B cell (primary cell): ENCODE data around the gene CLEC11A. TPM values are rescaled to one million over a fixed set of nuclear protein-coding genes. Genes with fewer than 3 reads are reported as not detected.

ENCODE experiments used
- ATAC-seq: fragments of 200-7000 bp; cut with Tn5 transposase; one replicate; pipeline ENCODE4 v1.10.0; 2021; ENCODE audit warnings: low read depth, mild to moderate bottlenecking, moderate number of reproducible peaks, moderate library complexity
- CTCF ChIA-PET: fragments of 350-600 bp; sonication (Branson Sonifier 250); formaldehyde crosslinking; loops from one replicate; lab custom pipeline; 2021; ENCODE audit warnings: antibody characterized with exemption, inconsistent platforms; lab: Charles Lee
- POLR2A ChIA-PET: fragments of 350-600 bp; sonication (Branson Sonifier 250); formaldehyde crosslinking; loops from one replicate; lab custom pipeline; 2021; ENCODE audit warnings: antibody characterized with exemption; lab: Charles Lee
- DNase-seq: peaks from one replicate; pipeline ENCODE4 v3.0.0; 2013
- H2AFZ ChIP-seq: 2 replicates; pipeline ENCODE4 v1.6.1; 2012; ENCODE audit warnings: mild to moderate bottlenecking, low read depth, low read length; ENCODE audit not compliant: insufficient read depth, poor library complexity, severe bottlenecking
- H3K27ac ChIP-seq, 2 donors: 1 replicate in 1 of 2; 2 replicates in 1 of 2; pipeline ENCODE4 v1.5.1; 2012 to 2013; ENCODE audit warnings: low read length in 2 of 2, mild to moderate bottlenecking in 2 of 2, moderate library complexity in 1 of 2
- H3K27me3 ChIP-seq, 4 experiments: fragments of 200-600 bp in 1 of 4; sonication (generic) in 1 of 4; replicated peaks in 1 of 4; 1 replicate in 2 of 4; 2 replicates in 2 of 4; pipeline versions ENCODE4 v1.6.1 to v1.7.0; 2013 to 2016; ENCODE audit warnings: low read length in 3 of 4, mild to moderate bottlenecking in 2 of 4, mixed read lengths in 1 of 4, moderate library complexity in 1 of 4; ENCODE audit not compliant: insufficient read depth in 4 of 4, control insufficient read depth in 3 of 4; ENCODE audit errors: control extremely low read depth in 1 of 4
- H3K36me3 ChIP-seq, 2 experiments: replicated peaks in 1 of 2; 1 replicate in 1 of 2; 2 replicates in 1 of 2; pipeline versions ENCODE4 v1.6.1 to v1.7.1; 2013; ENCODE audit warnings: low read length in 1 of 2; ENCODE audit not compliant: insufficient read depth in 2 of 2, control insufficient read depth in 1 of 2; ENCODE audit errors: control extremely low read depth in 1 of 2, extremely low read depth in 1 of 2
- H3K4me1 ChIP-seq, 2 donors: fragments of 200-600 bp in 1 of 2; sonication (generic) in 1 of 2; 1 replicate in 1 of 2; 2 replicates in 1 of 2; pipeline versions ENCODE4 v1.5.1 to v1.6.1; 2013 to 2017; ENCODE audit warnings: low read length in 2 of 2; ENCODE audit not compliant: control insufficient read depth in 2 of 2, insufficient read depth in 2 of 2
- H3K4me2 ChIP-seq: replicated peaks from 2 replicates; pipeline ENCODE3; 2012; ENCODE audit warnings: mild to moderate bottlenecking, low read depth, low read length; ENCODE audit not compliant: poor library complexity, severe bottlenecking
- H3K4me3 ChIP-seq, 5 experiments: fragments of 200-600 bp in 1 of 5; sonication (generic) in 1 of 5; 1 replicate in 3 of 5; 2 replicates in 2 of 5; pipeline versions ENCODE4 v1.5.1 to v1.7.0; 2011 to 2016; ENCODE audit warnings: low read length in 4 of 5, mild to moderate bottlenecking in 4 of 5, low read depth in 2 of 5, control low read depth in 1 of 5, moderate library complexity in 1 of 5; ENCODE audit not compliant: insufficient read depth in 1 of 5; ENCODE audit errors: control extremely low read depth in 1 of 5, extremely low read depth in 1 of 5
- H3K79me2 ChIP-seq: fragments of 200-600 bp; sonication (generic); one replicate; pipeline ENCODE4 v1.6.0; 2016; ENCODE audit warnings: low read length; ENCODE audit not compliant: control insufficient read depth, insufficient read depth
- H3K9ac ChIP-seq: fragments of 200-600 bp; sonication (generic); 2 replicates; pipeline ENCODE4 v1.6.1; 2017; ENCODE audit warnings: mild to moderate bottlenecking, low read length, moderate library complexity
- H3K9me3 ChIP-seq, 3 donors: one replicate each; pipeline versions ENCODE4 v1.6.1 to v1.7.1; 2013; ENCODE audit warnings: low read length in 2 of 3; ENCODE audit not compliant: control insufficient read depth in 2 of 3, insufficient read depth in 1 of 3; ENCODE audit errors: control extremely low read depth in 1 of 3
- H4K20me1 ChIP-seq: 2 replicates; pipeline ENCODE4 v1.6.0; 2012; ENCODE audit warnings: mild to moderate bottlenecking, low read length; ENCODE audit not compliant: insufficient read depth, control insufficient read depth, poor library complexity, severe bottlenecking
- H3K27ac Mint-ChIP-seq: one replicate; pipeline ENCODE4 v1.8.0; 2021; ENCODE audit warnings: mixed read lengths
- H3K27me3 Mint-ChIP-seq: one replicate; pipeline ENCODE4 v1.8.0; 2021; ENCODE audit warnings: mixed read lengths
- H3K4me1 Mint-ChIP-seq: one replicate; pipeline ENCODE4 v1.8.0; 2021; ENCODE audit warnings: mixed read lengths
- H3K4me3 Mint-ChIP-seq: one replicate; pipeline ENCODE4 v1.8.0; 2021; ENCODE audit warnings: mixed read lengths
- H3K9me3 Mint-ChIP-seq: one replicate; pipeline ENCODE4 v1.8.0; 2022; ENCODE audit warnings: mixed read lengths; ENCODE audit not compliant: insufficient read depth
- EZH2 ChIP-seq: IDR thresholded peaks from 2 replicates; pipeline ENCODE4 v1.6.1; 2012; ENCODE audit warnings: borderline replicate concordance, low read depth, mild to moderate bottlenecking, moderate library complexity, low read length; ENCODE audit not compliant: insufficient read depth, poor library complexity, severe bottlenecking
- WGBS: methylation state at CpG from one replicate; pipeline ENCODE4 v1.1.5; 2013; ENCODE audit warnings: missing lambda C conversion rate; ENCODE audit not compliant: insufficient coverage; 5-methylcytosine and 5-hydroxymethylcytosine counted together
- intact Hi-C: fragments of 100-400 bp; cut with micrococcal nuclease; formaldehyde crosslinking; loops from one replicate; pipeline ENCODE4 v1.10.0; 2022
- polyA plus RNA-seq: library from polyadenylated mRNA; depleted of rRNA; stranded (reverse); fragments of >200 nt; gene quantifications from 2 replicates; pipeline ENCODE4 v1.2.3, GENCODE V29; 2012
- total RNA-seq, 2 donors: library from RNA; stranded (reverse); fragments of 120-200 nt in 1 of 2; gene quantifications; 1 replicate in 1 of 2; 2 replicates in 1 of 2; pipeline versions ENCODE4 v1.2.3 to v1.2.4, GENCODE V29; 2013 to 2022
- TF ChIP-seq, protein P1 (sequence below): fragments of 200-600 bp; IDR thresholded peaks from one replicate; pipeline ENCODE4 v1.8.0; 2022; ENCODE audit warnings: antibody characterized with exemption, mild to moderate bottlenecking

CLEC11A gene
- total and polyA plus RNA-seq, 2 donors (not counting 1 experiment from before 2014, with no cell fraction given), result 0.52 to 1.6 TPM

GRCh38 chr19:50716178-50717025, 6.8 kb upstream of the CLEC11A start:
- Mint-ChIP-seq H3K27ac (no peak overlapping the region), H3K9me3 (no peaks in the 10 kb centered on the region), H3K27me3 (peaks cover 59% of the 10 kb centered on the region), H3K4me1 (peaks cover 18% of the 10 kb centered on the region), H3K4me3 (no peak overlapping the region)
- CTCF ChIA-PET, result no interaction called here
- DNase-seq, result no peak
- TF ChIP-seq, protein P1, sequence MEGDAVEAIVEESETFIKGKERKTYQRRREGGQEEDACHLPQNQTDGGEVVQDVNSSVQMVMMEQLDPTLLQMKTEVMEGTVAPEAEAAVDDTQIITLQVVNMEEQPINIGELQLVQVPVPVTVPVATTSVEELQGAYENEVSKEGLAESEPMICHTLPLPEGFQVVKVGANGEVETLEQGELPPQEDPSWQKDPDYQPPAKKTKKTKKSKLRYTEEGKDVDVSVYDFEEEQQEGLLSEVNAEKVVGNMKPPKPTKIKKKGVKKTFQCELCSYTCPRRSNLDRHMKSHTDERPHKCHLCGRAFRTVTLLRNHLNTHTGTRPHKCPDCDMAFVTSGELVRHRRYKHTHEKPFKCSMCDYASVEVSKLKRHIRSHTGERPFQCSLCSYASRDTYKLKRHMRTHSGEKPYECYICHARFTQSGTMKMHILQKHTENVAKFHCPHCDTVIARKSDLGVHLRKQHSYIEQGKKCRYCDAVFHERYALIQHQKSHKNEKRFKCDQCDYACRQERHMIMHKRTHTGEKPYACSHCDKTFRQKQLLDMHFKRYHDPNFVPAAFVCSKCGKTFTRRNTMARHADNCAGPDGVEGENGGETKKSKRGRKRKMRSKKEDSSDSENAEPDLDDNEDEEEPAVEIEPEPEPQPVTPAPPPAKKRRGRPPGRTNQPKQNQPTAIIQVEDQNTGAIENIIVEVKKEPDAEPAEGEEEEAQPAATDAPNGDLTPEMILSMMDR, result no peak
- no peak for TF ChIP-seq EZH2
- peaks cover 11 to 15% of the 10 kb centered on the region in 2 donors for H3K4me1 ChIP-seq
- H4K20me1 ChIP-seq, result no peaks in the 10 kb centered on the region
- H3K9me3 ChIP-seq, result peaks cover 0 to 4% (median 0%) of the 10 kb centered on the region in 3 donors
- H3K4me2 ChIP-seq, result no peak overlapping the region
- peaks cover 0 to 54% (median 9%) of the 10 kb centered on the region in 4 experiments for H3K27me3 ChIP-seq
- no peaks in the 10 kb centered on the region for H3K79me2 ChIP-seq
- H3K36me3 ChIP-seq, result no peaks in the 10 kb centered on the region
- H3K27ac ChIP-seq, result no peak overlapping the region
- no peak overlapping the region for H2AFZ ChIP-seq
- no peak overlapping the region for H3K4me3 ChIP-seq
- 89% methylated on average over 33 of the region's 39 CpGs for WGBS
- ATAC-seq, result no peak
- POLR2A ChIA-PET, result no interaction called here
- H3K9ac ChIP-seq, result no peak overlapping the region
- intact Hi-C loops, result no loop called here
